ENCODE measurements around the gene MUL1. TPM values are rescaled to one million over a fixed set of nuclear protein-coding genes. Genes with fewer than 3 reads are reported as not detected.

Gene MUL1
- total RNA-seq, 1 donor from 2014 or later, result 30.1 TPM

DNA sequence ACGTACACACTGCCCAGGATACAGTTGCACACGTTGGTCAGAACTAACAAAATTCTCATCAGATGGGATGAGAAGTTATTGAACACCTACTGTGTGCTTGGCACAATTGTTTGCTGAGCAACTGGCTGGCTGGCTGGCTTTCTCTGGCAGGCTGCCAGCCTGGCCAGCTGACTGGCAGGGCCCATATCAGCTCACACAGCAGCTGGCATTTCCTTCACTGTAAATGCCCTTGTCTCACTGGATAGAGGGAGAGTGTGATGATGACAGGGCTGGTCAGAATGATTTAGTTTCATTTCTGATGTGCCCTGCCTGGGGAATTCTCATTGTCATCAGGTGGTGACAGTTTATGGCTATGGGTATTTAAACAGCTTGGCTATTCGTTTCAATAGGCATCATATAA is 37.8 kb downstream of the MUL1 start:
- no peaks in the 10 kb centered on the region for H3K4me1 Mint-ChIP-seq (ENCODE audit: low read depth, unreplicated experiment)

DNA sequence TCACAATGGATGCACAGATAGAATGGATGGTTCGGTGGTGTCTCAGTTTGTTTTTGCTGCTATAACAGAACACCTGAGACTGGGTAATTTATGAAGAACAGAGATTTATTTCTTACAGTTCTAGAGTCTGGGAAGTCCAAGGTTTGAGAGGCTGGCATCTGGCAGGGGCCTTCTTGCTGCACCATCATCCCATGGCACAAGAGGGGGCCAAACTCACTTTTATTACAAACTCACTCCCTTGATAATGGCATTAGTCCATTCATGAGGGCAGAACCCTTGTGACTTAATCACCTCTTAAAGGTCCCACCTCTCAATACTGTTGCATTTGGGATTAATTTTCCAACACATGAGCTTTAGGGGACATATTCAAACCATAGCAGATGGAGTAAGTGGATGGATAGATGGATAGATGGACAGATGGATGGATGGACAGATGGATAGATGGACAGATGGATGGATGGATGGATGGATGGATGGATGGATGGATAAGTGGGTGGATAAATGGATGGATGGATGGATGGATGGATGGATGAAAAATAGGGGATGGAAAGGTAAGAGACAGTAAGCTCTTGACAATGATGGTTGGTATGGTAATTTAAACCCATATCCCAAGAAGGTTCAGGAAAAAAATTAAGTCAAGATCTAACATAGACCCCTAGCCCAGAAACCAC is 38.4 kb downstream of the MUL1 start:
- Histone ChIP-seq H3K36me3 (ENCODE audit: insufficient read depth, low read length) (no peaks in the 10 kb centered on the region), H3K9me3 (ENCODE audit: insufficient read depth, low read depth, low read length) (no peaks in the 10 kb centered on the region), H3K9ac (ENCODE audit: low read length) (no peak overlapping the region), H3K27ac (ENCODE audit: low read depth, low read length) (no peak overlapping the region), H4K20me1 (ENCODE audit: insufficient read depth, low read length) (no peaks in the 10 kb centered on the region), H3K4me2 (ENCODE audit: low read length) (no peak overlapping the region), H3K4me3 (ENCODE audit: insufficient read depth, low read depth, low read length) (no peak overlapping the region), H3K79me2 (ENCODE audit: insufficient read depth, low read length) (no peaks in the 10 kb centered on the region), H3K27me3 (ENCODE audit: insufficient read depth, low read length) (peaks cover 22% of the 10 kb centered on the region), H2AFZ (ENCODE audit: low read depth, low read length) (no peak overlapping the region), H3K4me1 (ENCODE audit: insufficient read depth, low read length) (no peaks in the 10 kb centered on the region)
- Mint-ChIP-seq H3K27me3 (ENCODE audit: low read depth, unreplicated experiment) (peaks cover 39% of the 10 kb centered on the region), H3K9me3 (ENCODE audit: unreplicated experiment) (peaks cover 4% of the 10 kb centered on the region), H3K4me1 (ENCODE audit: low read depth, unreplicated experiment) (no peaks in the 10 kb centered on the region), H3K36me3 (ENCODE audit: low read depth, unreplicated experiment) (peaks cover 1% of the 10 kb centered on the region), H3K27ac (ENCODE audit: unreplicated experiment) (no peak overlapping the region), H3K4me3 (ENCODE audit: unreplicated experiment) (no peak overlapping the region)
- FAIRE-seq (no peak), DNase-seq (ENCODE audit: low read depth) (no peak)
- TF ChIP-seq, protein P1, sequence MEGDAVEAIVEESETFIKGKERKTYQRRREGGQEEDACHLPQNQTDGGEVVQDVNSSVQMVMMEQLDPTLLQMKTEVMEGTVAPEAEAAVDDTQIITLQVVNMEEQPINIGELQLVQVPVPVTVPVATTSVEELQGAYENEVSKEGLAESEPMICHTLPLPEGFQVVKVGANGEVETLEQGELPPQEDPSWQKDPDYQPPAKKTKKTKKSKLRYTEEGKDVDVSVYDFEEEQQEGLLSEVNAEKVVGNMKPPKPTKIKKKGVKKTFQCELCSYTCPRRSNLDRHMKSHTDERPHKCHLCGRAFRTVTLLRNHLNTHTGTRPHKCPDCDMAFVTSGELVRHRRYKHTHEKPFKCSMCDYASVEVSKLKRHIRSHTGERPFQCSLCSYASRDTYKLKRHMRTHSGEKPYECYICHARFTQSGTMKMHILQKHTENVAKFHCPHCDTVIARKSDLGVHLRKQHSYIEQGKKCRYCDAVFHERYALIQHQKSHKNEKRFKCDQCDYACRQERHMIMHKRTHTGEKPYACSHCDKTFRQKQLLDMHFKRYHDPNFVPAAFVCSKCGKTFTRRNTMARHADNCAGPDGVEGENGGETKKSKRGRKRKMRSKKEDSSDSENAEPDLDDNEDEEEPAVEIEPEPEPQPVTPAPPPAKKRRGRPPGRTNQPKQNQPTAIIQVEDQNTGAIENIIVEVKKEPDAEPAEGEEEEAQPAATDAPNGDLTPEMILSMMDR (IDR thresholded peaks at IDR 0.05; ENCODE audit: insufficient read depth, low read depth, low read length), result no peak
- TF ChIP-seq EZH2 (IDR thresholded peaks at IDR 0.05; ENCODE audit: insufficient read depth, low read length), result no peak

More for the DNA sequence above, 37.8 kb downstream of the MUL1 start:
- H3K27ac ChIP-seq (ENCODE audit: low read depth, low read length), result no peak overlapping the region
- DNase-seq (ENCODE audit: low read depth) (no peak), FAIRE-seq (no peak)
- peaks cover 1% of the 10 kb centered on the region for H3K36me3 Mint-ChIP-seq (ENCODE audit: low read depth, unreplicated experiment)
- H3K27me3 ChIP-seq (ENCODE audit: insufficient read depth, low read length), result peaks cover 18% of the 10 kb centered on the region
- no peaks in the 10 kb centered on the region for H3K9me3 ChIP-seq (ENCODE audit: insufficient read depth, low read depth, low read length)
- H3K4me1 ChIP-seq (ENCODE audit: insufficient read depth, low read length), result no peaks in the 10 kb centered on the region
- peaks cover 3% of the 10 kb centered on the region for H3K9me3 Mint-ChIP-seq (ENCODE audit: unreplicated experiment)
- no peaks in the 10 kb centered on the region for H3K36me3 ChIP-seq (ENCODE audit: insufficient read depth, low read length)
- H2AFZ ChIP-seq (ENCODE audit: low read depth, low read length), result no peak overlapping the region
- H3K4me3 ChIP-seq (ENCODE audit: insufficient read depth, low read depth, low read length), result no peak overlapping the region
- no peak overlapping the region for H3K4me3 Mint-ChIP-seq (ENCODE audit: unreplicated experiment)
- H3K27ac Mint-ChIP-seq (ENCODE audit: unreplicated experiment), result no peak overlapping the region
- H3K27me3 Mint-ChIP-seq (ENCODE audit: low read depth, unreplicated experiment), result peaks cover 39% of the 10 kb centered on the region
- H4K20me1 ChIP-seq (ENCODE audit: insufficient read depth, low read length), result no peaks in the 10 kb centered on the region
- H3K4me2 ChIP-seq (ENCODE audit: low read length), result no peak overlapping the region
- H3K9ac ChIP-seq (ENCODE audit: low read length), result no peak overlapping the region
- H3K79me2 ChIP-seq (ENCODE audit: insufficient read depth, low read length), result no peaks in the 10 kb centered on the region
- TF ChIP-seq EZH2 (IDR thresholded peaks at IDR 0.05; ENCODE audit: insufficient read depth, low read length), result no peak
- TF ChIP-seq, protein P1 (IDR thresholded peaks at IDR 0.05; ENCODE audit: insufficient read depth, low read depth, low read length), result no peak

DNA sequence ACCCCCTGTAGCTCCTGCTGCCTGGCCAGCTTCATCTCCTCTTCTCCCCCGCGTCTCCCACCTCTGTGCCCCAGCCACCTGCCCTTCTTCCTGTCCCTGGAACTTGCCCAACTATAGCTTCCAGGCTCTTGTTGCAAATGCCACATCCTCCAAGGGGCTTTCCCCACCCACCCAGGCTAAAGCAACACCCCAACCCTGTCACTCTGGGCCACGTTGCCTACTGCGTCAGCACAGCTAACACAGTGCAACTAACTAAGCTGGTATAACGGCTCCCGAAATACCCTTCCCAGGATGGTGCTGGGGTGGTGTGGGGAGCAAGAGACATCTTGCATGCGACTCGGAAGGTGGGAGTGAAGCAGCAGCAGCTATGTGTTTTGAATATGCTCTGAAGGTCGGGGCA is 41.7 kb downstream of the MUL1 start:
- Histone ChIP-seq H2AFZ (ENCODE audit: low read depth, low read length) (no peak overlapping the region), H3K27me3 (ENCODE audit: insufficient read depth, low read length) (peaks cover 32% of the 10 kb centered on the region), H4K20me1 (ENCODE audit: insufficient read depth, low read length) (no peaks in the 10 kb centered on the region), H3K9ac (ENCODE audit: low read length) (no peak overlapping the region), H3K36me3 (ENCODE audit: insufficient read depth, low read length) (no peaks in the 10 kb centered on the region), H3K4me3 (ENCODE audit: insufficient read depth, low read depth, low read length) (no peak overlapping the region), H3K4me1 (ENCODE audit: insufficient read depth, low read length) (no peaks in the 10 kb centered on the region), H3K27ac (ENCODE audit: low read depth, low read length) (no peak overlapping the region), H3K9me3 (ENCODE audit: insufficient read depth, low read depth, low read length) (peaks cover 5% of the 10 kb centered on the region), H3K79me2 (ENCODE audit: insufficient read depth, low read length) (no peaks in the 10 kb centered on the region), H3K4me2 (ENCODE audit: low read length) (no peak overlapping the region)
- Mint-ChIP-seq H3K27ac (ENCODE audit: unreplicated experiment) (no peak overlapping the region), H3K4me1 (ENCODE audit: low read depth, unreplicated experiment) (no peaks in the 10 kb centered on the region), H3K9me3 (ENCODE audit: unreplicated experiment) (peaks cover 3% of the 10 kb centered on the region), H3K27me3 (ENCODE audit: low read depth, unreplicated experiment) (peaks cover 38% of the 10 kb centered on the region), H3K4me3 (ENCODE audit: unreplicated experiment) (no peak overlapping the region), H3K36me3 (ENCODE audit: low read depth, unreplicated experiment) (no peaks in the 10 kb centered on the region)
- no peak for TF ChIP-seq EZH2 (IDR thresholded peaks at IDR 0.05; ENCODE audit: insufficient read depth, low read length)
- TF ChIP-seq, protein P1 (IDR thresholded peaks at IDR 0.05; ENCODE audit: insufficient read depth, low read depth, low read length), result no peak
- DNase-seq (ENCODE audit: low read depth) (no peak), FAIRE-seq (no peak)

Data from astrocyte (in vitro differentiated cells and primary cell).